GM12891 (cell line): ENCODE data around the gene OVAAL.

Experiments
- PAX5 ChIP-seq: IDR thresholded peaks from 2 replicates; pipeline ENCODE4 v1.6.1; 2011; ENCODE audit warnings: low read length, moderate library complexity, mild to moderate bottlenecking; ENCODE audit not compliant: insufficient read depth, severe bottlenecking
- POLR2A ChIP-seq: IDR thresholded peaks from 2 replicates; pipeline ENCODE4 v1.6.1; 2011; ENCODE audit warnings: low read depth, low read length, control low read depth
- POLR2AphosphoS5 ChIP-seq: IDR thresholded peaks from 2 replicates; pipeline ENCODE4 v1.6.1; 2011; ENCODE audit warnings: low read depth, low read length, control low read depth
- TAF1 ChIP-seq: IDR thresholded peaks from 2 replicates; pipeline ENCODE4 v1.6.1; 2011; ENCODE audit warnings: low read depth, low read length, control low read depth

- TF ChIP-seq POLR2AphosphoS5 (no peak), POLR2A (no peak), TAF1 (no peak), PAX5 (no peak)
Measured at GRCh38 chr1:180527101-180527669, 31.6 kb upstream of the OVAAL start.
